Upper lobe of left lung (tissue), 6 donors: Measurements from ENCODE around the gene TRIM42. TPM values are rescaled to one million over a fixed set of nuclear protein-coding genes. Genes with fewer than 3 reads are reported as not detected.
A peak's percentile ranks its signal among the peaks of the same experiment; 100 is the strongest.

ENCODE experiments used
- ATAC-seq, 2 donors: fragments of 200-7000 bp; cut with Tn5 transposase; one replicate each; pipeline ENCODE4 v1.9.1; 2022; ENCODE audit warnings: mild to moderate bottlenecking in 2 of 2, moderate library complexity in 2 of 2; ENCODE audit not compliant: low FRiP score in 2 of 2
- DNase-seq, 2 donors: peaks; one replicate each; pipeline ENCODE4 v3.0.0-alpha.2; 2019 to 2020
- H3K27ac ChIP-seq, 4 donors: fragments of 200-600 bp; sonication (generic); one replicate each; pipeline ENCODE4 v1.5.1; 2016 to 2019
- H3K27me3 ChIP-seq, 4 donors: fragments of 200-600 bp; sonication (generic); one replicate each; pipeline ENCODE4 v1.5.1; 2017 to 2019
- H3K36me3 ChIP-seq, 4 donors: fragments of 200-600 bp; sonication (generic); one replicate each; pipeline ENCODE4 v1.5.1; 2016 to 2019
- H3K4me1 ChIP-seq, 4 donors: fragments of 200-600 bp; sonication (generic); one replicate each; pipeline ENCODE4 v1.5.1; 2018 to 2019
- H3K4me3 ChIP-seq, 4 donors: fragments of 200-600 bp; sonication (generic); one replicate each; pipeline ENCODE4 v1.5.1; 2017 to 2019; ENCODE audit warnings: mild to moderate bottlenecking in 2 of 4, moderate library complexity in 1 of 4
- H3K9me3 ChIP-seq, 4 donors: fragments of 200-600 bp; sonication (generic); one replicate each; pipeline ENCODE4 v1.5.1; 2018 to 2019
- CTCF ChIP-seq, 6 experiments: fragments of 450-650 bp in 4 of 6; fragments of 200-600 bp in 2 of 6; sonication (generic) in 2 of 6; IDR thresholded peaks; one replicate each; pipeline ENCODE4 v1.5.1; 2016 to 2019; ENCODE audit warnings: antibody characterized with exemption in 6 of 6
- EP300 ChIP-seq, 4 donors: sonication (generic); formaldehyde crosslinking; IDR thresholded peaks; one replicate each; pipeline ENCODE4 v1.5.1; 2017; ENCODE audit warnings: antibody characterized with exemption in 4 of 4, control low read depth in 2 of 4
- POLR2A ChIP-seq, 4 donors: fragments of 450-650 bp; IDR thresholded peaks; one replicate each; pipeline ENCODE4 v1.5.1; 2016 to 2017; ENCODE audit warnings: antibody characterized with exemption in 4 of 4, mild to moderate bottlenecking in 2 of 4
- POLR2AphosphoS5 ChIP-seq, 2 donors: sonication (generic); formaldehyde crosslinking; IDR thresholded peaks; one replicate each; pipeline ENCODE4 v1.5.1; 2017; ENCODE audit warnings: antibody characterized with exemption in 2 of 2
- WGBS, 2 donors: methylation state at CpG; one replicate each; pipeline ENCODE4 v1.1.5; 2017 to 2018; 5-methylcytosine and 5-hydroxymethylcytosine counted together
- total RNA-seq, 6 donors: library from RNA; depleted of rRNA in 4 of 6; stranded (reverse); fragments of >200 nt in 4 of 6; gene quantifications; one replicate each; pipeline versions ENCODE4 v1.1.0 to v1.2.1, GENCODE V29; 2016 to 2021
- donor health status: DM: no; HTN: no; CAD: no; lungs with moderate emphysema.
- donor health status: DM: no; HTN: yes; CAD: no; lungs with severe emphysema.

Gene TRIM42
- total RNA-seq, 6 donors from 2014 or later = not detected

GRCh38 chr3:140724856-140725812, 47.3 kb downstream of the TRIM42 start:
- DNase-seq (no peak), ATAC-seq (peak in 1 of 2 donors; percentile 6)
- Histone ChIP-seq H3K4me1 (no peaks in the 10 kb centered on the region), H3K36me3 (no peaks in the 10 kb centered on the region), H3K27ac (no peak overlapping the region), H3K27me3 (no peaks in the 10 kb centered on the region), H3K4me3 (no peak overlapping the region), H3K9me3 (no peaks in the 10 kb centered on the region)
- TF ChIP-seq POLR2AphosphoS5 (IDR thresholded peaks at IDR 0.05) = no peak
- 90 to 94% methylated on average over 3 to 4 of the region's 4 CpGs for WGBS, 2 donors

- DNase-seq = no peak
- Histone ChIP-seq H3K36me3 (no peaks in the 10 kb centered on the region), H3K27me3 (no peaks in the 10 kb centered on the region), H3K9me3 (no peaks in the 10 kb centered on the region), H3K4me3 (no peak overlapping the region), H3K4me1 (no peaks in the 10 kb centered on the region), H3K27ac (no peak overlapping the region)
- TF ChIP-seq POLR2A (IDR thresholded peaks at IDR 0.05) (no peak), EP300 (IDR thresholded peaks at IDR 0.05) (no peak), CTCF (IDR thresholded peaks at IDR 0.05) (no peak), POLR2AphosphoS5 (IDR thresholded peaks at IDR 0.05) (no peak)
- WGBS, 2 donors = 88 to 100% methylated on average over 1 of the region's 1 CpG
- no peak for ATAC-seq
Observed at GRCh38 chr3:140726066-140726465, 48.2 kb downstream of the TRIM42 start.

- Histone ChIP-seq H3K36me3 (no peaks in the 10 kb centered on the region), H3K4me1 (no peaks in the 10 kb centered on the region), H3K27ac (no peak overlapping the region), H3K27me3 (no peaks in the 10 kb centered on the region), H3K4me3 (no peak overlapping the region), H3K9me3 (no peaks in the 10 kb centered on the region)
- ATAC-seq = no peak
- 73 to 84% methylated on average over 4 of the region's 4 CpGs for WGBS, 2 donors
- no peak for TF ChIP-seq CTCF (IDR thresholded peaks at IDR 0.05)
- TF ChIP-seq EP300 (IDR thresholded peaks at IDR 0.05) = no peak
- no peak for TF ChIP-seq POLR2A (IDR thresholded peaks at IDR 0.05)
- TF ChIP-seq POLR2AphosphoS5 (IDR thresholded peaks at IDR 0.05) = no peak
- DNase-seq = no peak
Observed at GRCh38 chr3:140727886-140728285, 50.0 kb downstream of the TRIM42 start.

GRCh38 chr3:140731440-140732119, 53.7 kb downstream of the TRIM42 start:
- H3K36me3 ChIP-seq = no peaks in the 10 kb centered on the region
- H3K27ac ChIP-seq = no peak overlapping the region
- no peak for ATAC-seq
- no peak overlapping the region for H3K4me3 ChIP-seq
- 84 to 87% methylated on average over 6 of the region's 6 CpGs for WGBS, 2 donors
- no peaks in the 10 kb centered on the region for H3K27me3 ChIP-seq
- no peaks in the 10 kb centered on the region for H3K4me1 ChIP-seq
- TF ChIP-seq CTCF (IDR thresholded peaks at IDR 0.05) (no peak), POLR2AphosphoS5 (IDR thresholded peaks at IDR 0.05) (no peak), EP300 (IDR thresholded peaks at IDR 0.05) (no peak), POLR2A (IDR thresholded peaks at IDR 0.05) (no peak)
- H3K9me3 ChIP-seq = no peaks in the 10 kb centered on the region
- DNase-seq = no peak

- no peaks in the 10 kb centered on the region for H3K4me1 ChIP-seq
- TF ChIP-seq EP300 (IDR thresholded peaks at IDR 0.05) (no peak), CTCF (IDR thresholded peaks at IDR 0.05) (no peak), POLR2AphosphoS5 (IDR thresholded peaks at IDR 0.05) (no peak), POLR2A (IDR thresholded peaks at IDR 0.05) (no peak)
- ATAC-seq (no peak), DNase-seq (no peak)
- no peaks in the 10 kb centered on the region for H3K36me3 ChIP-seq
- H3K9me3 ChIP-seq = no peaks in the 10 kb centered on the region
- no peaks in the 10 kb centered on the region for H3K27me3 ChIP-seq
- 75 to 79% methylated on average over 3 of the region's 3 CpGs for WGBS, 2 donors
- no peak overlapping the region for H3K27ac ChIP-seq
- no peak overlapping the region for H3K4me3 ChIP-seq
Observed at GRCh38 chr3:140733623-140734022, 55.8 kb downstream of the TRIM42 start.
